WTC11 (cell line): Measurements from ENCODE around the gene TEX261.

Source experiments
- JUN ChIP-seq: sonication (generic); formaldehyde crosslinking; IDR thresholded peaks from 2 replicates; pipeline ENCODE4 v1.8.0; 2023; ENCODE audit warnings: mild to moderate bottlenecking, missing genetic modification reagents
- NFYB ChIP-seq: sonication (generic); formaldehyde crosslinking; conservative IDR thresholded peaks from 2 replicates; pipeline ENCODE4 v1.8.0; 2022; ENCODE audit warnings: low read depth, missing genetic modification reagents
- NR3C1 ChIP-seq: sonication (generic); formaldehyde crosslinking; conservative IDR thresholded peaks from 2 replicates; pipeline ENCODE4 v1.8.1; 2023; ENCODE audit warnings: low read depth, mild to moderate bottlenecking, missing genetic modification reagents
- USF2 ChIP-seq: sonication (generic); formaldehyde crosslinking; IDR thresholded peaks from 2 replicates; pipeline ENCODE4 v1.8.1; 2023; ENCODE audit warnings: mild to moderate bottlenecking, missing genetic modification reagents, moderate library complexity
- ZNF121 ChIP-seq: sonication (generic); formaldehyde crosslinking; IDR thresholded peaks from 2 replicates; pipeline ENCODE4 v1.8.0; 2023; ENCODE audit warnings: missing genetic modification reagents
- ZNF138 ChIP-seq: sonication (generic); formaldehyde crosslinking; conservative IDR thresholded peaks from 2 replicates; pipeline ENCODE4 v1.8.1; 2022; ENCODE audit warnings: mild to moderate bottlenecking, moderate library complexity, missing genetic modification reagents
- ZNF232 ChIP-seq: sonication (generic); formaldehyde crosslinking; IDR thresholded peaks from 2 replicates; pipeline ENCODE4 v1.8.0; 2022; ENCODE audit warnings: mild to moderate bottlenecking, missing genetic modification reagents
- TF ChIP-seq, protein P1 (sequence below): fragments of 200-600 bp; IDR thresholded peaks from 2 replicates; pipeline ENCODE4 v1.8.0; 2022; ENCODE audit warnings: antibody characterized with exemption
- TF ChIP-seq, protein P2 (sequence below): sonication (generic); formaldehyde crosslinking; IDR thresholded peaks from 2 replicates; pipeline ENCODE4 v1.8.1; 2023; ENCODE audit warnings: mild to moderate bottlenecking, missing genetic modification reagents, borderline replicate concordance

- TF ChIP-seq NR3C1 (CRISPR knock-in tag) (no peak), ZNF232 (CRISPR knock-in tag) (no peak), ZNF121 (CRISPR knock-in tag) (no peak), USF2 (CRISPR knock-in tag) (no peak), ZNF138 (CRISPR knock-in tag) (no peak), JUN (CRISPR knock-in tag) (no peak), NFYB (CRISPR knock-in tag) (no peak)
- TF ChIP-seq, protein P1, sequence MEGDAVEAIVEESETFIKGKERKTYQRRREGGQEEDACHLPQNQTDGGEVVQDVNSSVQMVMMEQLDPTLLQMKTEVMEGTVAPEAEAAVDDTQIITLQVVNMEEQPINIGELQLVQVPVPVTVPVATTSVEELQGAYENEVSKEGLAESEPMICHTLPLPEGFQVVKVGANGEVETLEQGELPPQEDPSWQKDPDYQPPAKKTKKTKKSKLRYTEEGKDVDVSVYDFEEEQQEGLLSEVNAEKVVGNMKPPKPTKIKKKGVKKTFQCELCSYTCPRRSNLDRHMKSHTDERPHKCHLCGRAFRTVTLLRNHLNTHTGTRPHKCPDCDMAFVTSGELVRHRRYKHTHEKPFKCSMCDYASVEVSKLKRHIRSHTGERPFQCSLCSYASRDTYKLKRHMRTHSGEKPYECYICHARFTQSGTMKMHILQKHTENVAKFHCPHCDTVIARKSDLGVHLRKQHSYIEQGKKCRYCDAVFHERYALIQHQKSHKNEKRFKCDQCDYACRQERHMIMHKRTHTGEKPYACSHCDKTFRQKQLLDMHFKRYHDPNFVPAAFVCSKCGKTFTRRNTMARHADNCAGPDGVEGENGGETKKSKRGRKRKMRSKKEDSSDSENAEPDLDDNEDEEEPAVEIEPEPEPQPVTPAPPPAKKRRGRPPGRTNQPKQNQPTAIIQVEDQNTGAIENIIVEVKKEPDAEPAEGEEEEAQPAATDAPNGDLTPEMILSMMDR: no peak
- TF ChIP-seq, protein P2, sequence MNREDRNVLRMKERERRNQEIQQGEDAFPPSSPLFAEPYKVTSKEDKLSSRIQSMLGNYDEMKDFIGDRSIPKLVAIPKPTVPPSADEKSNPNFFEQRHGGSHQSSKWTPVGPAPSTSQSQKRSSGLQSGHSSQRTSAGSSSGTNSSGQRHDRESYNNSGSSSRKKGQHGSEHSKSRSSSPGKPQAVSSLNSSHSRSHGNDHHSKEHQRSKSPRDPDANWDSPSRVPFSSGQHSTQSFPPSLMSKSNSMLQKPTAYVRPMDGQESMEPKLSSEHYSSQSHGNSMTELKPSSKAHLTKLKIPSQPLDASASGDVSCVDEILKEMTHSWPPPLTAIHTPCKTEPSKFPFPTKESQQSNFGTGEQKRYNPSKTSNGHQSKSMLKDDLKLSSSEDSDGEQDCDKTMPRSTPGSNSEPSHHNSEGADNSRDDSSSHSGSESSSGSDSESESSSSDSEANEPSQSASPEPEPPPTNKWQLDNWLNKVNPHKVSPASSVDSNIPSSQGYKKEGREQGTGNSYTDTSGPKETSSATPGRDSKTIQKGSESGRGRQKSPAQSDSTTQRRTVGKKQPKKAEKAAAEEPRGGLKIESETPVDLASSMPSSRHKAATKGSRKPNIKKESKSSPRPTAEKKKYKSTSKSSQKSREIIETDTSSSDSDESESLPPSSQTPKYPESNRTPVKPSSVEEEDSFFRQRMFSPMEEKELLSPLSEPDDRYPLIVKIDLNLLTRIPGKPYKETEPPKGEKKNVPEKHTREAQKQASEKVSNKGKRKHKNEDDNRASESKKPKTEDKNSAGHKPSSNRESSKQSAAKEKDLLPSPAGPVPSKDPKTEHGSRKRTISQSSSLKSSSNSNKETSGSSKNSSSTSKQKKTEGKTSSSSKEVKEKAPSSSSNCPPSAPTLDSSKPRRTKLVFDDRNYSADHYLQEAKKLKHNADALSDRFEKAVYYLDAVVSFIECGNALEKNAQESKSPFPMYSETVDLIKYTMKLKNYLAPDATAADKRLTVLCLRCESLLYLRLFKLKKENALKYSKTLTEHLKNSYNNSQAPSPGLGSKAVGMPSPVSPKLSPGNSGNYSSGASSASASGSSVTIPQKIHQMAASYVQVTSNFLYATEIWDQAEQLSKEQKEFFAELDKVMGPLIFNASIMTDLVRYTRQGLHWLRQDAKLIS (CRISPR knock-in tag): no peak
Measured at GRCh38 chr2:70941701-70942100, 53.0 kb downstream of the TEX261 start.
